Neural cell (in vitro differentiated cells): ENCODE measurements around the gene POLRMT. TPM values are rescaled to one million over a fixed set of nuclear protein-coding genes. Genes with fewer than 3 reads are reported as not detected.

ENCODE experiments used
- H2AFZ ChIP-seq: fragments of 200-600, 300-800 bp; sonication (generic), shearing (Covaris generic); 2 replicates; pipeline ENCODE4 v1.6.0; 2014; ENCODE audit warnings: low read depth, mild to moderate bottlenecking, antibody characterized with exemption, low read length, moderate library complexity
- H3F3A ChIP-seq: fragments of 200-600 bp; shearing (Covaris generic); 2 replicates; pipeline ENCODE4 v1.6.1; 2016; ENCODE audit warnings: mild to moderate bottlenecking, moderate library complexity, mixed read lengths, antibody characterized with exemption, low read length; ENCODE audit not compliant: insufficient read depth, poor library complexity, severe bottlenecking
- H3K27ac ChIP-seq: fragments of 200-600, 300-800 bp; sonication (generic), shearing (Covaris generic); 2 replicates; pipeline ENCODE4 v1.5.1; 2014; ENCODE audit warnings: mild to moderate bottlenecking, low read length, moderate library complexity
- H3K27me3 ChIP-seq: fragments of 300-800, 200-600 bp; sonication (generic), shearing (Covaris generic); 2 replicates; pipeline ENCODE4 v1.6.0; 2014; ENCODE audit warnings: mild to moderate bottlenecking, low read depth, low read length, moderate library complexity; ENCODE audit not compliant: insufficient read depth
- H3K36me3 ChIP-seq: fragments of 300-800, 200-600 bp; sonication (generic), shearing (Covaris generic); 2 replicates; pipeline ENCODE4 v1.5.1; 2014; ENCODE audit warnings: mild to moderate bottlenecking, antibody characterized with exemption, low read length, moderate library complexity; ENCODE audit not compliant: insufficient read depth
- H3K4me2 ChIP-seq: fragments of 300-800, 200-600 bp; sonication (generic), shearing (Covaris generic); 2 replicates; pipeline ENCODE4 v1.6.0; 2014; ENCODE audit warnings: mild to moderate bottlenecking, low read length
- H3K4me3 ChIP-seq: fragments of 300-800, 200-600 bp; sonication (generic), shearing (Covaris generic); 2 replicates; pipeline ENCODE4 v1.5.1; 2014; ENCODE audit warnings: mild to moderate bottlenecking, low read length, moderate library complexity
- H3K79me2 ChIP-seq: fragments of 200-600 bp; shearing (Covaris generic); replicated peaks from 2 replicates; pipeline ENCODE4 v1.6.0; 2014; ENCODE audit warnings: mild to moderate bottlenecking, low read length, moderate library complexity; ENCODE audit not compliant: insufficient read depth
- H3K9ac ChIP-seq: fragments of 300-800, 200-600 bp; sonication (generic), shearing (Covaris generic); 2 replicates; pipeline ENCODE4 v1.6.1; 2016; ENCODE audit warnings: mild to moderate bottlenecking, low read length, mixed read lengths
- H3K9me2 ChIP-seq: fragments of 200-600 bp; shearing (Covaris generic); 2 replicates; pipeline ENCODE4 v1.6.1; 2016; ENCODE audit warnings: mild to moderate bottlenecking, low read length, mixed read lengths; ENCODE audit not compliant: insufficient read depth
- H3K9me3 ChIP-seq: fragments of 200-600, 300-800 bp; sonication (generic), shearing (Covaris generic); 2 replicates; pipeline ENCODE4 v1.6.1; 2016; ENCODE audit warnings: mild to moderate bottlenecking, mixed run types, low read length, moderate library complexity, mixed read lengths
- H4K20me1 ChIP-seq: fragments of 200-600 bp; shearing (Covaris generic); 2 replicates; pipeline ENCODE4 v1.6.1; 2016; ENCODE audit warnings: mild to moderate bottlenecking, mixed run types; ENCODE audit not compliant: insufficient read depth
- EP300 ChIP-seq: fragments of 450-650 bp; conservative IDR thresholded peaks from 2 replicates; pipeline ENCODE4 v1.6.1; 2014; ENCODE audit warnings: antibody characterized with exemption, mild to moderate bottlenecking, moderate library complexity; ENCODE audit not compliant: poor library complexity, severe bottlenecking
- EZH2 ChIP-seq: fragments of 200-600, 300-800 bp; shearing (Covaris generic), sonication (generic); IDR thresholded peaks from 2 replicates; pipeline ENCODE4 v1.6.1; 2014; ENCODE audit warnings: antibody characterized with exemption, low read length, borderline replicate concordance, mild to moderate bottlenecking; ENCODE audit not compliant: insufficient read depth, poor library complexity, severe bottlenecking
- MXI1 ChIP-seq: fragments of 450-650 bp; conservative IDR thresholded peaks from 2 replicates; pipeline ENCODE4 v1.6.1; 2014; ENCODE audit warnings: antibody characterized with exemption, mild to moderate bottlenecking; ENCODE audit not compliant: poor library complexity, severe bottlenecking
- POLR2AphosphoS5 ChIP-seq: IDR thresholded peaks from 2 replicates; pipeline ENCODE4 v1.6.1; 2012
- RAD21 ChIP-seq: fragments of 450-650 bp; conservative IDR thresholded peaks from 2 replicates; pipeline ENCODE4 v1.6.1; 2014; ENCODE audit warnings: antibody characterized with exemption, mild to moderate bottlenecking, moderate library complexity
- SMC3 ChIP-seq: fragments of 450-650 bp; conservative IDR thresholded peaks from 2 replicates; pipeline ENCODE4 v1.6.1; 2014; ENCODE audit warnings: antibody characterized with exemption, mild to moderate bottlenecking, moderate library complexity; ENCODE audit not compliant: poor library complexity
- TAF1 ChIP-seq: IDR thresholded peaks from 2 replicates; pipeline ENCODE4 v1.6.1; 2012; ENCODE audit warnings: low read depth
- polyA plus RNA-seq: library from polyadenylated mRNA; depleted of rRNA; stranded (reverse); fragments of >200 nt; gene quantifications from 2 replicates; pipeline ENCODE4 v1.2.3, GENCODE V29; 2014
- TF ChIP-seq, protein P1 (sequence below): fragments of 450-650 bp; IDR thresholded peaks from 2 replicates; pipeline ENCODE4 v1.5.1; 2014; ENCODE audit warnings: antibody characterized with exemption, mild to moderate bottlenecking, moderate library complexity; ENCODE audit not compliant: poor library complexity, severe bottlenecking
- TF ChIP-seq, protein P2 (sequence below): IDR thresholded peaks from 2 replicates; pipeline ENCODE4 v1.6.1; 2012; ENCODE audit warnings: borderline replicate concordance

POLRMT gene
- polyA plus RNA-seq, 1 donor from 2014 or later, result 28.3 TPM

DNA sequence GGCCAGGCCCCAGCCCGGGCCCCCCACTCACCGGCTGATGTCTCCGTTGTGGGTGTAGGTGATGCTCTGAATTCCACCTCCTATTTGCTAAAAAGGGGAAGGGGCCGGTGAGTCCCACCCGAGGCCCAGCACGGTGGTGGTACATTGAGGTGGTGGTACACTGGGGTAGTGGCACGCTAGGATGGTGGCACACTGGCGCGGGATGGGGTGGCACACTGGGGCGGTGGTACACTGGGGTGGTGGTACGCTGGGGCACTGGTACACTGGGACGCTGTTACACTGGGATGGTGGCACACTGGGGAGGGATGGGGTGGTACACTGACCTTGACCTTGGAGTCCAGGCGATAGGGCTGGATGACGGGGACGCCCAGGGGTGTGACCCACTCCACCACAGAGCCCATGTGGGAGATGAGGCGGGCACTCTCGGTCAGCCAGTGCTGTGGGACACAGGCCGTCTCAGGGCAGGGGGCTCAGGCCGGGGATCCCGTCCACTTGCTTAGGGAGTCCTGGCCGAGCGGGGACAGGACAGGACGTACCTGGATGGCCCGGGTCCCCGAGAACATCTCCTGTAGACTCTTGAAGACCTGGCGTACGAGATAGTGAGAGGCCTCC, 14.6 kb downstream of the POLRMT start:
- H2AFZ ChIP-seq, result no peak overlapping the region
- no peaks in the 10 kb centered on the region for H3K79me2 ChIP-seq
- no peaks in the 10 kb centered on the region for H3K9me2 ChIP-seq
- H3K27ac ChIP-seq, result no peak overlapping the region
- no peak overlapping the region for H3K4me2 ChIP-seq
- H4K20me1 ChIP-seq, result no peaks in the 10 kb centered on the region
- H3K27me3 ChIP-seq, result no peaks in the 10 kb centered on the region
- no peaks in the 10 kb centered on the region for H3K9me3 ChIP-seq
- no peaks in the 10 kb centered on the region for H3F3A ChIP-seq
- TF ChIP-seq RAD21 (no peak), EP300 (no peak), MXI1 (no peak), TAF1 (no peak), EZH2 (no peak), SMC3 (no peak), POLR2AphosphoS5 (no peak)
- TF ChIP-seq, protein P1, sequence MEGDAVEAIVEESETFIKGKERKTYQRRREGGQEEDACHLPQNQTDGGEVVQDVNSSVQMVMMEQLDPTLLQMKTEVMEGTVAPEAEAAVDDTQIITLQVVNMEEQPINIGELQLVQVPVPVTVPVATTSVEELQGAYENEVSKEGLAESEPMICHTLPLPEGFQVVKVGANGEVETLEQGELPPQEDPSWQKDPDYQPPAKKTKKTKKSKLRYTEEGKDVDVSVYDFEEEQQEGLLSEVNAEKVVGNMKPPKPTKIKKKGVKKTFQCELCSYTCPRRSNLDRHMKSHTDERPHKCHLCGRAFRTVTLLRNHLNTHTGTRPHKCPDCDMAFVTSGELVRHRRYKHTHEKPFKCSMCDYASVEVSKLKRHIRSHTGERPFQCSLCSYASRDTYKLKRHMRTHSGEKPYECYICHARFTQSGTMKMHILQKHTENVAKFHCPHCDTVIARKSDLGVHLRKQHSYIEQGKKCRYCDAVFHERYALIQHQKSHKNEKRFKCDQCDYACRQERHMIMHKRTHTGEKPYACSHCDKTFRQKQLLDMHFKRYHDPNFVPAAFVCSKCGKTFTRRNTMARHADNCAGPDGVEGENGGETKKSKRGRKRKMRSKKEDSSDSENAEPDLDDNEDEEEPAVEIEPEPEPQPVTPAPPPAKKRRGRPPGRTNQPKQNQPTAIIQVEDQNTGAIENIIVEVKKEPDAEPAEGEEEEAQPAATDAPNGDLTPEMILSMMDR, result no peak
- TF ChIP-seq, protein P2, sequence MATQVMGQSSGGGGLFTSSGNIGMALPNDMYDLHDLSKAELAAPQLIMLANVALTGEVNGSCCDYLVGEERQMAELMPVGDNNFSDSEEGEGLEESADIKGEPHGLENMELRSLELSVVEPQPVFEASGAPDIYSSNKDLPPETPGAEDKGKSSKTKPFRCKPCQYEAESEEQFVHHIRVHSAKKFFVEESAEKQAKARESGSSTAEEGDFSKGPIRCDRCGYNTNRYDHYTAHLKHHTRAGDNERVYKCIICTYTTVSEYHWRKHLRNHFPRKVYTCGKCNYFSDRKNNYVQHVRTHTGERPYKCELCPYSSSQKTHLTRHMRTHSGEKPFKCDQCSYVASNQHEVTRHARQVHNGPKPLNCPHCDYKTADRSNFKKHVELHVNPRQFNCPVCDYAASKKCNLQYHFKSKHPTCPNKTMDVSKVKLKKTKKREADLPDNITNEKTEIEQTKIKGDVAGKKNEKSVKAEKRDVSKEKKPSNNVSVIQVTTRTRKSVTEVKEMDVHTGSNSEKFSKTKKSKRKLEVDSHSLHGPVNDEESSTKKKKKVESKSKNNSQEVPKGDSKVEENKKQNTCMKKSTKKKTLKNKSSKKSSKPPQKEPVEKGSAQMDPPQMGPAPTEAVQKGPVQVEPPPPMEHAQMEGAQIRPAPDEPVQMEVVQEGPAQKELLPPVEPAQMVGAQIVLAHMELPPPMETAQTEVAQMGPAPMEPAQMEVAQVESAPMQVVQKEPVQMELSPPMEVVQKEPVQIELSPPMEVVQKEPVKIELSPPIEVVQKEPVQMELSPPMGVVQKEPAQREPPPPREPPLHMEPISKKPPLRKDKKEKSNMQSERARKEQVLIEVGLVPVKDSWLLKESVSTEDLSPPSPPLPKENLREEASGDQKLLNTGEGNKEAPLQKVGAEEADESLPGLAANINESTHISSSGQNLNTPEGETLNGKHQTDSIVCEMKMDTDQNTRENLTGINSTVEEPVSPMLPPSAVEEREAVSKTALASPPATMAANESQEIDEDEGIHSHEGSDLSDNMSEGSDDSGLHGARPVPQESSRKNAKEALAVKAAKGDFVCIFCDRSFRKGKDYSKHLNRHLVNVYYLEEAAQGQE, result no peak
- H3K9ac ChIP-seq, result no peak overlapping the region
- H3K36me3 ChIP-seq, result no peaks in the 10 kb centered on the region
- H3K4me3 ChIP-seq, result no peak overlapping the region

DNA sequence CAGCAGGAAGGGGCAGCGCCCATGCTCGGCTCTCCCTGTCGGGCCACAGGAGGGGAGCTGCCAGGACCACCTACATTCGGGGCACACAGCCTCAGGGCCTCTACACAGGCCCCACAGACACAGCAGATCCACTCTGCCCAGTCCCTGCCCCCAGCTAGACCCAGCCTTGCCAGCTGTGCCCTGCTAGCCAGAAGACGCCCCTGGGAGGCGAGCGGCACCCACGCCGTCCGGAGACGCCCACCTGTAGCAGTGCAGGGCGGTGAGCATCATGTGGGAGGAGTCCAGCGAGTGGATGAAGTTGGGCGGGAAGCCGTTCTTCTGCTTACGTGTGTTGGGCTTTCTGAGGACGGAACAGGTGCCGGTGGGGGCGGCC, 15.1 kb downstream of the POLRMT start:
- Histone ChIP-seq H3K9ac (no peak overlapping the region), H4K20me1 (no peaks in the 10 kb centered on the region), H3K4me3 (no peak overlapping the region), H3K27ac (no peak overlapping the region), H3K79me2 (no peaks in the 10 kb centered on the region), H3K36me3 (no peaks in the 10 kb centered on the region), H3K27me3 (no peaks in the 10 kb centered on the region), H2AFZ (no peak overlapping the region), H3K9me2 (no peaks in the 10 kb centered on the region), H3F3A (no peaks in the 10 kb centered on the region), H3K9me3 (no peaks in the 10 kb centered on the region), H3K4me2 (no peak overlapping the region)
- TF ChIP-seq MXI1 (no peak), SMC3 (no peak), EZH2 (no peak), EP300 (no peak), TAF1 (no peak), RAD21 (no peak), POLR2AphosphoS5 (no peak)
- TF ChIP-seq, protein P1, result no peak
- TF ChIP-seq, protein P2, result no peak
